Activated CD4-positive, alpha-beta T cell treated with anti-CD3 and anti-CD28 coated beads, Interleukin-2, amount 50 U/mL, for 48 hours (primary cell): ENCODE measurements around the gene DCLK1.

Experiments used
- DNase-seq, 2 experiments: peaks; one replicate each; pipeline ENCODE4 v3.0.0-alpha.2; 2020

Gene DCLK1

GRCh38 chr13:35889560-35889959 lies 241.6 kb downstream of the DCLK1 start:
- no peak for DNase-seq

- no peak for DNase-seq
Observed at GRCh38 chr13:35888981-35889380, 242.2 kb downstream of the DCLK1 start.

GRCh38 chr13:35888457-35888883 lies 242.7 kb downstream of the DCLK1 start:
- DNase-seq, result no peak

- no peak for DNase-seq
Observed at GRCh38 chr13:35887115-35887666, 244.0 kb downstream of the DCLK1 start.

DNA sequence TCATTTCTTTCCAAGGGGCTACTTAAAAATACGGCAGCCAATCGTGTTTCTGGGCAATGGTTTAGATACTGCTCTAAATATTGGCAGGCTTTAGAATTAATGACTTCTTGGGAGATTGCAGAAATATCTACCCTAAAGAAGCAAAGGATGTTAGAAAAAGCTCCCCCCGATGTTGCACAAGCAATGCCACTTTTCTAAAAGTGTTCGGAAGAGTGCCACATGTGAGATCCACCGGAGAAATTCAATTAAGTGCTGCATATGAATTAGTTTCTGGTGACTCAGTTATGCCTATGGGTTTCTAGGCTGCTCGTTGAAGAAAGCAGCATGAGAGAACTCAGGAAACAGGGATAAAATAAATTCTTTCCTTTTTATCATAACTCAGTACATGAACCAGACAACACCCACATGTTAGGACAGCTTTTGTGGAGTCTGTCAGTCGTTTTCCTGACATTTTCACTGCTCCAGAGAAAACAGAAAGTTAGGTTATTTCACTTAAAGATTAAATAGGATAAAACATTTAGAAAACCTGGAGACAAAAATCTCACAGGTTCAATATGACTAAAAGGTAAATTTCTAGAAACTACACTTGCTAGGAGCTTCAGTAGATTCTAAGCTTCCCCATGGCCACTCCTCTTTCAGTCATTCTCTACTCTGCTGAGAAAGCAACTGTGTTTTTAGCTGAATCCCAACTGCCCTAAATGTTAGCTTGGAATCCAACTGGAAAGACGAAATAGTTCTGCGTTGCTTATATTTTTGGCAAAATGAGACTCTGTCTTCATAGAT lies 244.7 kb downstream of the DCLK1 start:
- DNase-seq, result no peak

- DNase-seq, result no peak
Observed at GRCh38 chr13:35884211-35884760, 246.9 kb downstream of the DCLK1 start.

DNA sequence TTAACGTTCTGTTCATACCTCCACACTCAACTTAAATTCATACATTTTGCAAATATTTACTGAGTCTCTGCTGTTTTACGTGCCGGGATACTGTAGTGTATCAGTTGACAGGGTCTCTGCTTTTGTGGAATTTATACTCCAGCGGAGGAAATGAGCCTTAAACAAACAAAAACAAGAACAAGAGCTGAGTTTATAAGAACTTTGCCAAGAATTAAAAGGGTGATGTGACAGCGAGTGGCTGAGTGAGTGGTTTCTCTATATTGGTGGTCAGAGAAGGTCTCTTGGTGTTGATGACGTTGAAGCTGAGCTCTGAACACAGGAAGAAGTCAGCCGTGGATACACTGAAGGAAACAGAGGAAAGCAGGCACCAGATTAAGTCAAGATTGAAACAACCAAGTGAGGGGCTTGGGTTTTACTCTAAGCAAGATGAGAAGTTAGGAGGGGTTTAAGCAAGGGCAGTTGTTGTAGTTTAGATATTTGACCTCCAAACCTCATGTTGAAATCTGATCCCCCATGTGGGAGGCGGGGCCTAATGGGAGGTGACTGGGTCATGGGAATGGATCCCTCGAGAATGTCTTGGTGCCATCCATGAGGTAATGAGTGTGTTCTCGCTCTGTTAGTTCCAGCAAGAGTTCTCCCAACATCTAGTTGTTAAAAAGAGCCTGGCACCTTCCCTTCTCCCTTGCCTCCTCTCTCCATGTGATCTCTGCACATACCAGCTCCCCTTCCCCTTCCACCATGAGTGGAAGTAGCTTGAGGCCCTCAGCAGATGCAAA lies 248.3 kb downstream of the DCLK1 start:
- no peak for DNase-seq

DNA sequence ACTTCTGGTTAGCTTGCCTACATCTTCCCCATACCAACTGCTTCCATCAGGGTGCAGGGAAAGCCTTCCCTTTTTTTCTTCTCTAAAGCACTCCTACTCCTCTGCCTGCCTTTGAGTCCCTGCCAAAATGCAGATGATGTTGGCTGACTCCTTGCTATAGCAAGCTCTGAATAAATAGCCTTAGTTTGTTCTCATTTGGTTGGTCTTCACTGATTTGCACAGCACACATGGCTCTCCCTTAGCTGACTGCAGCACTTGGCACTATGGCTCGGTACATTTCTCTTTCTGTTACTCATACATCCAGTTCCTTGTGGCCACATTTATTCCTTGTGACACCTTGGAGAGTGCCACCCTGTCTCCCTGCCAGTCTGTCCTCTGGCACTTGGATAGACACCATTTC lies 249.8 kb downstream of the DCLK1 start:
- no peak for DNase-seq

GRCh38 chr13:35879111-35879510 lies 252.1 kb downstream of the DCLK1 start:
- DNase-seq, result no peak

- no peak for DNase-seq
Observed at GRCh38 chr13:35876601-35877000, 254.6 kb downstream of the DCLK1 start.

DNA sequence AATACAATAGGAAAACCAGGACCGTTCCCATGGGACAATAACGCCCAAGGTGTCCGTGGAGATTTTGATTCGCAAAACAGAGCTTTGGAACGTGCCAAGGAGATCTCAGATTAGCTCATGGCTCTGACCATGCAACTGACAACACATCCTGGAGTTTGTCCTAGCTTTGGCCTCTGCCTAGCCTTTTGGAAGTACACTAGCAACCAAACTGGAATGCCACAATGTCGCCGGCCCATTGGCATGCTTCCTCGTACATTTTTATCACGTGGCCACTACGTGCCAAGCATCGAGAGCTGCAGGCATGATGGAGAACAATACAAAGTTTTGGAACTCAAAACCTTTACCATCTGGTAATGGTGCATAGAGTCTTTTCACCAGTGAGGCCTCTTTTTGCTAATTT lies 256.5 kb downstream of the DCLK1 start:
- no peak for DNase-seq

- no peak for DNase-seq
Observed at GRCh38 chr13:35872369-35872768, 258.8 kb downstream of the DCLK1 start.

DNA sequence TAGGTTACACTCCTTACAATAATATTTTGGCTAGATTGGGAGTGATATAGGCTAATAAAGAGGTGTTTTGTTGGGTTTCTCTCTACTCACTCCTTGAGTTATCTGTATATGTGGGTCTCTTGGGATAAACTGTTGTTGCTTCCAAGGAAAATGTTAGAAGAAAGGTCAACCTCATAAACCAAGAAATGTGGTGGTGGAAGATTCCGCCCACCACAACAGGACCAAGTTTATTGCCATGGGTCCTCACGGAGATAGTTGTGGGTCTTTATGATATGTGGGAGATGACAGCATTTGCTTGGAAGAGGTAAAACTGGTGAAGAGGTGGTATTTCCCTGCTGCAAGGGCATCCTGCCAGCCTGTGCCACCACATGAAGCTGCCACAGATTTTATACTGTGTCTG lies 259.6 kb downstream of the DCLK1 start:
- DNase-seq, result no peak

- no peak for DNase-seq
Observed at GRCh38 chr13:35866801-35867200, 264.4 kb downstream of the DCLK1 start.

DNA sequence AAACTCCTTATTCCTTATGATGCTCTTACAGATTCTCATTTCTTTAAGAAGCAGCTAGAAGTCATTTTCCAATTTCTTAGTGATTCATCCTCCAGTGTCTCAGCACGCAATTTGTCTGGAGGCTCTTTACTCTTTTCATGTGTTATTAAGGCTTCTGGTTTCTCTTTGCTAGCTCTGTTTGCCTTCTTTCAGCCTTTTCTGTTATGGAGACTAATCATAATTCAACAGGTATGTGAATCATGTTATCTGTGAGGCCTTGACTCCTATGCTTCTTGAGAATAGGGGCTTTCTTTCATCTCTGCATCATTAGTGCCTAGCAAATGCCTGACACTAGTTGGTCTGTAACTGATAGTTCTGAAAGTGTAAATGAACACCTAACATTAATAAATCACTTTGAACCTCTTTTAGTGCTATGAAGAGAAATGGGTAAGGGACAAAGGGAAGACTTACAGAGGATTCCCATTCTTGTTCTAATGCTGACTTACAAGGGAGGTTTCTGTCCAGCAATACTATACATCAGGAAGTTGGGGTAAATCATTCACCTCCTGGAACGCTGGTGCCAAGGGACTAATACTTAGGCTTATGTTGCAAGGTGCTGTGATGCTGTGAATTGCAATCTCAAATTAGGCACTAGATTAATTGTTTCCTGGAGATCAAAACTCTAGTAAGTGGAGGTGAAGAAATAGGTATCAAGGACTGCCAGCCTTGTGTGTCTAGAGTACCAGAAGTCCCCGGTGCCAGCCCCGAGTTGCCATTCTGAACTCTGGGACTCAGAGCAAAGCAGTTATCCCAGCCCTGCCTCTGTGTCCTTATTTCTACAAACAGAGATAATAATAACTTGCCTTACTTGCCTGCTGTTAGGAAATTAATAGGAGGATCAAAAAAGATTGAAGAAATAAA lies 265.6 kb downstream of the DCLK1 start:
- DNase-seq, result no peak

GRCh38 chr13:35860661-35861060 lies 270.5 kb downstream of the DCLK1 start:
- DNase-seq, result no peak

DNA sequence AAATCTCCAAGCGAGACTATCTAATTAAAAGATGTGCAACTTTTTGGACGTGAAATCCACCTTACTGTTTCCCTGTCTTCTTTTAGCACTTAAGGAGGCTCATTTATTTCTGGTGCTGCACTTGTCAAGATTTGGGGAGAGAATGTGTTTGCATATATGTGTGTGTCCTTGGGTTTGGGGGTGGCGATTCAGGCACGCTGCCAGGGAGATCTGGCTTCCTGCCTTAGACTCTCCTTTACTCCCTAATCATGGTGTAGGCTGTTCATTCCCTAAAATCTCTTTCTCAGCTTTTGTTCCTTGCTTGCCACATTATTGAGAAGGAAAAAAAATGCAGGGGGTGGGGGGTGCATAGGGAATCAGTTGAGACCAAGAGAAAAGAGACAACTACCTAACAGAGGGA lies 271.2 kb downstream of the DCLK1 start:
- no peak for DNase-seq

DNA sequence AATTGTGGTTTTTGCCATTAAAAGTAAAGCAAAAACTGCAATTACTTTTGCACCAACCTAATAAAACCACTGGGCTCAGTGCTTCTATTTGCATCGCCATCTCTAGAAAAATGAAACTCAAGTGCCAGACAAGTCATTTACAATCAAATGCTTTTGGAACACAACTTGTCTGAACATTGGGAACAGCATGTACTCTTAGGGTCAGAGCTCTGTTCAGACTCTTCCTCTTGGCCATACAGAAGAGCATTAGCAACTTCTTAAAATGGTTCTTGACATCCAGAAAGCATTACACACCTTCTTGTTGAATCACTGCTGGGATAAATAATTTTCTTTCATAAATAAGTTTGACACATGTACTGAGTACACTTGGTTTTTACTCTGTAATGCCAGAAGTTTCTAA lies 272.5 kb downstream of the DCLK1 start:
- DNase-seq, result no peak

DNA sequence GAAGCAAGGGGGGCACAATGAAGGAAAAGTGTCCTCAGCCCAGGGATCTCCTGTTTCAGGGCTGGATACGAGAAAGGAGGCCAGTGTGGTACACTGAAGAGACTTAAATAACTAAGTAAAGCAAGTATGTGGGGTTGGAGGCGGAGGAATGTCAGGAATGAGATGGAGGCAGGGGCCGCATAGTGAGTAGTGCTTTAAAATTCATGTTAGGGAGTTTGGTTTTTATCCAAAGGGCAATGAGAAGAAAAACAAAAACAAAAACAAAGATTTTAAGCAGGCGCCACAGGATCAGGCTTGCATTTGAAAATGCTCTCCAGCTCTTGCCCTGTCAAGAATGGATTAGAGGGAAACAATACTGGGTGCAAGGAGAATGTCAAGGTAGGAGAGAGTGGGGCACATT lies 273.4 kb downstream of the DCLK1 start:
- no peak for DNase-seq

DNA sequence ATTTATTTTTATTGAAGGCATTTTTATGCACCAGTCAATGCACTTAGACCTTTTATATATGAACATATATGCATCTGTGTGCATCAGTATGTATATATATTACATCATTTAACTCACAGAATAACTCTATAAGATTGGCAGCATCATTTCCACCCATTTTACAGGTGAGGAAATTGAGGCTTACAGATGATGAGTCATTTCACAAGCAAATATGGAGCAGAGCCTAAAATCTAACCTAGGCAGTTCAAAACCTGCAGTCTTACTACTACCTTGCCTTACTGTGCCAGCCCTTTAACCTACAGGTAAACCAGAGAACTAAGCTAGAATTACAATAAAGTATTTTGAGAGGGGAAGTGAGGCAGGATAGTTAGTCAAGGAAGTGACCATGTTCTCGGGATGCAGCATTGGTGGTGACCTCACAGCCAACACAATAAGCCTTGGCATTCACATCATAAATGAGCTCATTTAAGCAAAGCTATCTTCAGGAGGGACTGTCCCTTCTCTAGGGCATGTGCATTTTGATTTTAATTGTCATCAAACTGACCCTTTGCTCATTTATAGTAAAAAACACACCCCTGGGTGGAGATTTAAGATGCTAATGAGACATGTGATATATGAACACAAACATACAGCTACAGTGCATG lies 274.3 kb downstream of the DCLK1 start:
- DNase-seq, result no peak

DNA sequence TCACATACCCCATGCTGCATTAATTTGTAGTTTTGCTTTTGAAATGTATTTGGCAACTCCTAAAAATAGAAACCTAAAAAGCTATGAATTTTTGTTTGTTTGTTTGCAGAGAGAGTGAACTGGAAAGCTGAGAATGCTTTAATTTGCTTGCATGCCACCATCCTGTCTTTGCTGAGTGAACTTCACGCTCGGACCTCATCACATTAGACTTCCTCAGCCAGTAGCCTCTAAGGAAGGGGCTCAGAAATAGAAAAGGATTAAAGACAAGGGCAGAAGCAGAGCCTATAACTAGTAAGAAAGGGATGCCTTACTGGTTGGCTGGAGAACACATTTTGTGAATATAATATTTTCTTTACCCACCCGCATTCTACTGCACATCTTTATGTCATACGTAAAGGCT lies 275.1 kb downstream of the DCLK1 start:
- no peak for DNase-seq

DNA sequence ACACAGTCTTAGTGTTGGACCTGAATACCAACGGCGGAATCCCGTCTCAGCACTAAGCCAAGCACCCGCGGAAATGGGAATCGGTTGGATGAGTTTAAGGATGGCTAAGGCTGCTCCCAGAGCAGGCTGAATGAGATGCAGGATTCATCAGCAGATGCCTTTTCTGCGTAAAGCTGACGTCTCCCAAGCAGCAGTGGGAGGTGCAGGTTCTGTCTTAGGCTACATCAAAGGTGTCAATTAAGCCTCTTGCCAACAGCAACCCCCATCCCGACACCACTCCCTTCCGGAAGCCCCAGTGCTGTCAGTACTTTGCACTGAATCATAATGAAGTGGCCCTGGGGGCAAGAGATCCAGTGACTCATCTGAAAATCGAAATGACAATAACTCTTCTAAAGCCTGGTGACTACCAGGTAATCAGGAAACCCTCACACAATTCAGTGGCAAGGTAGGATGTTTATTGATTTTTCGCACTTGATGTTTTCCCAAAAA lies 275.6 kb downstream of the DCLK1 start:
- no peak for DNase-seq
